Effector CD4-positive, alpha-beta T cell (primary cell): ENCODE results near the gene SRGAP1.

Experiments used
- DNase-seq: peaks from one replicate; pipeline ENCODE4 v3.0.0-alpha.2; 2020

SRGAP1 gene

GRCh38 chr12:63977441-63977840, 132.9 kb downstream of the SRGAP1 start:
- DNase-seq, result no peak

DNA sequence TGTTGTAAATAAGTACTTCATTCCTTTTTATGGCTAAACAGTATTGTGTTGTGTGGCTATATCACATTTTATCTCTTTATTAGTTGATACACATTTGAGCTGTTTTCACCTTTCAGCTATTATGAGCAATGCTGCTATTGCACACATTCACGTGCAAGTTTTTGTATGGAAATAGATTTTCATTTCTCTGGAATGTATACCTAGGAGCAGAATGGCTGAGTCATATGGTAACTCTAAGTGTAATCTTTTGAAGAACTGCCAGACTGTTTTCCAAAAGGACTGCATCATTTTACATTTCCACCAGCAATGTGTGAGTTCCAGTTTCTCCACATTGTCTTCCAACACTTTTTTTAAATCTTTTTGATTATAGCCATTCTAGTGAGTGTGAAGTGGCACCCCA, 134.0 kb downstream of the SRGAP1 start:
- no peak for DNase-seq

DNA sequence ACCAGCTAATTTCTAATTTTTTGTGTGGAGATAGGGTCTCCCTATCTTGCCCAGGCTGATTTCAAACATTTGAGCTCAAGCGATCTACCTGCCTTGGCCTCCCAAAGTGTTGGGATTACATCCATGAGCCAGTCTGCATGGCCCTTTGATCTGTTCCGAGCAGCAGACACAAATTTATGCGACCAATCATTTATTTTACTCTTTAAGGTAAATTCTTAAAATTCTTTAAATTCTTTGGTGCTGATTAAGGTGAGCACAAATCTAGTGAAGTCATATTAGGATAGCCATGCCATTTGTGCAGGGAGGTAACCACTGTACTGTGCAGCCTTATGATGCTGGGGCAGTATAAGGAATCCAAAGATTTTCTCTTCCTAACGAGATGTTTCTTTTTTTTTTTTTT, 135.7 kb downstream of the SRGAP1 start:
- no peak for DNase-seq

DNA sequence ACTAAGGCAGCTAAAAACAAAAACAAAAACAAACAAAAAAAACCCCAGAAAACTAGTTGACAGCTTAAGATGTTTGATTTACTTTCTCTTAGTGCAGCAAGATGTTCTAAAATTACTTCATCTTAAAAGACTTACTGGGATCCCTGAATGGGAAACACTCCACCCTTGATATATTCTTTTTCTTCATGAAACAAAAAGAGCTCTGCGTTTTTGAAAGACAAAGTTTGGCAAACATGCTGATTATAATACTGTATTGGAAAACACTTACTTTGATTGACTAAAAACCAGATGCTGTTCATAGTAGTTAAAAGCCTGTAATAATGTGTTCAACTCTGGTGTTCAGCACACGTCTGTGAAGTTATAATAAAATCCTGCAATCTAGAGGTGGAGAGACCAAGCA, 136.8 kb downstream of the SRGAP1 start:
- no peak for DNase-seq

DNA sequence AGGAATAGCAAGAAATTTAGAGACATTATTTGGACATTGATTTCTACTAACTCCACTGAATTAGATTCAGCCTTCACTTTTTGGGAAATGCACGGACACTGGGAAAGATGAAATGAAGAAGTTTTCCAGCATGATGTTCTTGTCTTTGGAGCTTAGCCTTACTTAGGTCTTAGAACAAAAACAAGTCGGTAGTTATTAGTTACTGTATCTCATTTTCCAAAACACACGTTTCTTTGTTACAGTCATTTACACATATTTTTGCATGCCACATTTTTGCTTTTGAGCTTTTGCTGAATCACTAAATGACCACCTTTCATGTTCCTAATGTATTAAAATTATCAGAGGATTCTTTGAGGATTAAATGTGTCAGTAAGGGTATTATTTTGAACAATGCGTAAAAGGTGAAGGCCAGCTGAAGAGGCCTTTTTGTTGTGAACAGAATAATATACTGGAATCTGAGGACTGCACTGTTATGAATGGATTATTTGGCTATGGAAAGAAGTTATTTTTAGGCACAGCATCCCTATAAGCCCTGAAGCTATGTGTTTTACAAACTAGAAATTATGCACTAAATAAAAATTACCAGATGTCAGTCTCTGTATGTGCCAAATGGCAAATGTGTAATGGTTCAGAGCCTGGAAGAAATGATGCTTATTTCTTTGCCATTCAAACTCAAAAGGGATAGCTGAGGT, 138.2 kb downstream of the SRGAP1 start:
- DNase-seq, result no peak

DNA sequence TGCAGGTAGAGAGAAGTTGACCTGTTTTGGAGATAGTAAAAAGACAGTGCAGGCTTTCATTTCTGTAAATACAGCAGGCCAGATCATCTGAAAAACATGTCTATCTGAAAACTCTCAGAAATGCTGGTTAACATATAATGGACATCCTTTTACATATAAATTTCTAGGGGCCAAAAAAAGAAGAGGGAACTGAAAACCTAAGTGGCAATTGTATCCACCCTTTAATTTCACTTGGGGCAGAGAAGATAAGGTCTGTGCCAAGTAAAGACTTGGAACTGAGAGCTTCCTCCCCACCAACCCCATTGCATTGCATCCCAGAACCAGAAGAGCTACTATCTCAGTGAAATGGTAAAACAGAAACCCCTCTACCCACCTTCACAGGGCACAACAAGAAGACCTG, 141.0 kb downstream of the SRGAP1 start:
- no peak for DNase-seq

DNA sequence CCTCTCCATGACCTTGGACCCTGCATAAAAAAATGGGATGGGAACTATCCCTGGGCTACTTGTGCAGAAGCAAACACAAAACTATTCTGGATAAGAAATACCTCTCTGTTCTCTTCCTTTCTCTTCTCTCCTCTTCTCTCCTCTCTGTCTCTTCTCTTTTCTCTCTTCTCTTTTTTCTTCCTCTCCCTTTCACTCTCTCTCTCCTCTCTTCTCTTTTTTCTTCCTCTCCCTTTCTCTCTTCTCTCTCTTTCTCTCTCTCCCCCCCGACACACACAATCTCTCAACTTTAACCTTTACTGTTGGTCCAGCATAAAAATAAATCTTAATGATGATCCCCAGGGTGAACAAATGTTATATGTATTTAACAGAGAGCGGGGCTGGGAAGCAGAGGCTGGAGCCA, 141.4 kb downstream of the SRGAP1 start:
- DNase-seq, result no peak

- DNase-seq, result no peak
Observed at GRCh38 chr12:63989301-63989845, 144.9 kb downstream of the SRGAP1 start.

DNA sequence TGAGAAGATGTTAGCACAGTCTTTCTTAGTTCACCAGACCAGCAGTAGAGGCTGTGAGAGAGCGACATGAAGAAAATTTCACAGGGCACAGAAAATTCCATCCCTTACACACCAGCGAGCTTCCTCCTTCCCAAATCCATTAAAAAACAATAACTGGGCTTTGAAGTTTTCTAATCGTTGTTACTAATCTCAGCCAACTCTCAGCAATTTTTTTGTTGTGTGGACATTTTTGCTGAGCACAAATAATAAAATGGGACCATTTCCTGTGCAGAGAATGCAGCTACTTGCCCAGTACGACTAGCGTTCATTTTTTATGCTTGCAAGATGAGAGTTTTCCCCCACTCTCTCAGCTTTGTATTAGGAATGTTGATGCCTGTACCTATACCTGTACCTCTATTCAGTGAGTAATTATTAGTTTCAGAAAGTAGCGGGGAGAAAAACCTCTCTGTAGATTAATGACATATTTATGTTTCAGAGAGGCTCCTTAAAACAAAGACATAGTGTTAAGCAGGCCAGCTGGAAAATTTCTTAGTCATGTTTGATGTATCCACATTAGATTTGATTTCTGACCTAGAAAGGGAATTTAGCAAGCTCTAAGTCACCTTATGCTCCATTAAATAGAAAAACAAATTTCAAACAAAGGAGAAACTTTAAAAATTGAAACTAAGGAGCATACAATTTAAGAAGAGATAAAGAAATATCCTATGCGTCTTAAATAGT, 146.5 kb downstream of the SRGAP1 start:
- DNase-seq, result no peak

GRCh38 chr12:63994704-63995103, 150.2 kb downstream of the SRGAP1 start:
- no peak for DNase-seq

GRCh38 chr12:63995512-63995911, 151.0 kb downstream of the SRGAP1 start:
- no peak for DNase-seq

DNA sequence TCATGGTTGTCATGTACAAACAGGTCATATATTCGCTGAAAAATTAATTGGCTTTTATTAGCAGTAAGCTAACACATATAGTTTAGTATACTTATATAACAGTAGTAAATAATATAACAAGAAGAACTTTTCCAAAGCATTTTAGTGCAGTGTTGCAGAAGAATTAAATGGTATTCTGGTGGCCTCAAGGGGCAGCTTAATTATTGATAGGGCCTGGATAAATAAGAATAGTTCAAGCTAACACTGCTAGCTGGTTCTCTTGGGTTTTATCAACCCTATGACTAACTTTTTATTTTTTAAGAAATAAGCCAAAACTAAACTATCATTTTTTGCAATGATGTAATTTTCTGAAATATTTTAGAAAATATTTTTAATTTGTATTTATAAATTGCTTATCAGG, 152.1 kb downstream of the SRGAP1 start:
- DNase-seq, result no peak

- no peak for DNase-seq
Observed at GRCh38 chr12:63997198-63997597, 152.7 kb downstream of the SRGAP1 start.

GRCh38 chr12:63998584-63998983, 154.1 kb downstream of the SRGAP1 start:
- DNase-seq, result no peak

DNA sequence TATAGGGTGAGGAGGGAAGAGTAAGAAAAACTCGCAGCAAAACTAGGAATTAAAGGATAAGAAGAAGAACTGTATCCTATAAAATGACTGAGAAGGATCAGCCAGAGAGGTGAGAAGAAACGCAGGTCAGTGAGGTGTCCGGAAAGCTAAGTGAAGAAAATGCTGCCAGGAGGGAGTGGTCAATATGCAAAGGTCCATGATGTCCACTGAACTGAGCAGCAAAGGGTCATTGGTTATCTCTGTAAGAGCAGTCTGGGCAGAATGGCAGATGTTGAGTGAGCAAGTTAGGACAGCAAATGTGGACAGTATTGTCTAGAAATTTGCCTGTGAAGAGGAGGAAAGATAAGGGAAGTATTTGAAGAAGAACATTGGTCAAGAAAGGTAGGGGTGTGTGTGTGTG, 155.4 kb downstream of the SRGAP1 start:
- no peak for DNase-seq

DNA sequence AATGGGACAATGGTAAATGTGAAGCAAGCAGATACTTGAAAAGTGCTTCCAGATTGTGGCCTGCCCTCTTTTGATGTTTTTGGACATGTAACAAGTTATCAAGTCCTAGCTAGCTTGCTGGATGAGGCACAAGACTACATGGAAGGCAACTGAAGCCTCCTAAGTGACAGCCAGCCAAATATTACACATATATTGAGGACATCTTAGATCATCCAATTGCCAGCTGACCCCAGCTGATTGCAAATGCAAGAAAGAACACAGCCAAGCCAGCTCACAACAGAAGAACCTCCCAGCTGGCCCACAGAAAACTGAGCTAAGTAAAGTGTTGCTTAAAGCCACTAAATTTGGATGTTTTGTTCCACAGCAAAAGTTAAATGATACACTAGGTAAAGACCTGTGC, 156.9 kb downstream of the SRGAP1 start:
- no peak for DNase-seq

DNA sequence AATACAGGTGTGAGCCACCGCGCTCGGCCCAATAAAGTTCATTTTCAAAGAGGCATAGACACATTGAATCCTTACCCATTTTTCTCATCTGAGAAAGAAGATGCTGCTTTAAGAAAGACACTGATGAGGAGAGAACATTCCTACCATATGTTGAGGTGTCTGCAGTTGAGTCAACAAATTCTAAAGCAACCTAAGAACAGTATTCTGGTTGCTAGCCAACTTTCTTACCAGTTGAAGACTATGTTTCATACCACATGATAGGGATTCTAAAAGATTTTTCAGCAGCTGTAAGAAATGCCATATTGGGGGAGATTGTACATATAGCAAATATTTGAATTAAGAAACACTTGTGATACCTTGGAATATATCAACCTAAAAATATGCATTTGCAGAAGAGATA, 160.1 kb downstream of the SRGAP1 start:
- DNase-seq, result no peak

- no peak for DNase-seq
Observed at GRCh38 chr12:64006211-64006825, 161.8 kb downstream of the SRGAP1 start.

DNA sequence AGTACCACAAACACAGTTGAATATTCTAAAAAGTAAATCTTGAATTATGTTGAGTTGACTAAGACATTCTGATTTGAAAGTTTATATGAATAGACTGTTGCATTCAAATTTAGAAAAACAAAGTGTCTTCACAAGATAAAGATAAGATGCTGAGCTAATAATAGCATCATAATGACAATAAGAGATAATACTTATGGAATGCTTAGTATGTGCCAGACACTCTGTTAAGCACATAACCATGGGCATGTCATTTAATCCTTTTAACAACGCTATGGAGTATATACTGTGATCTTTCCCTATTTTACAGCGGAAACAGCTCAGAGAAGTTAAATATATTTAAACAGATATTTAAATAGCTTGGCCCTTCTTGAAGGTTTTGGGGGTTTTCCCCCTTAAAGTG, 163.4 kb downstream of the SRGAP1 start:
- no peak for DNase-seq

DNA sequence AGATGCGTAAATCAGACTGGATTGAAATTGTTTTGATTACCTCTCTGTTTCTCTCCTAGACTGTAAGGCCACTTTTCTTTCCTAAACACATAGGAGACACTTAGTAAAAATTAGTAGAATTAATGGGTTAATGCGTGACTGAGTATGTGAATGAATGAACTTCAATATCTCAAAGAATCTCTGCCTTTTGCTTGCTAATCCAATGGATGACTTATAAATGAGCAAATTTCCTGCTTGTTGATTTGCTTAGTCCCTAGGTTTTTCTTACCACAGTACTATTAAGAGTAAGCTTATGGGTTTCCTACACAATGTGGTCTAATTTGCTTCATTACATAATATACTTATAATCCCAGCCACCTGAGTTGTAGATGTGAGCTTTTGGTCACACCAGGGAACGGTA, 164.1 kb downstream of the SRGAP1 start:
- no peak for DNase-seq

DNA sequence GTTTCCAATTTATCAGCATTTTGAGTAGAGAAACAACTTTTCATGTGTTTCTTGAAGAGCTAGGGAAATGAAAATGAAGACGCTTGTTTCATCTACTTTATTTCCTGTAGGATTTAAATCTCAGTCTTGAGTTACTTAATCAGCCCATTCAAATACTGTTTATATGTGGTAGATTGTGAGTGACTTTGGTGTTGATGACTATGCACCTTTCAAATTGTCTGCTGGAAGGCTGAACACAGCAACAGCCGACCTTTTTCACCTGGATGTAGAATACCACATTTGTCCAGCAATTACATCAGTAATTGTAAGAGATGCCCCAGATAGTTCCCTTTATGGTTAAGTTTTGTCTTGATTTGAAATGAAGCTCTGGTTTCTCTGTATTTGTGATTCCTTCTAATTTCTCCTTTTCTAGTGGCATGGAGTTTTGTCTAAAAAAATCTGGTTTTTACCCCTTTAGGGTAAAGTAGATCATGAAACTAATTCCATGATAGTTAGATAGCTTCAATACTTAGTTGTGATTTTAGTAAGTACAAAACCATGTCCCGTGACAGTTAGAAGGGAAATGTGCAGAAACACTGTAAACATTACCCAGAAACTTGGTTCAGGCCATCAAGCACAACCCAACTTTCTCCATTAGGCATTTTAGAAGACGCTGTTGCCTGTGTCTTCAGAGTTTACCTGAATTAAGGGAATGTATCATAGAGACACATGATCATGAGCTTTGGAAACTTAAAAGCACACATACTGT, 165.0 kb downstream of the SRGAP1 start:
- no peak for DNase-seq

DNA sequence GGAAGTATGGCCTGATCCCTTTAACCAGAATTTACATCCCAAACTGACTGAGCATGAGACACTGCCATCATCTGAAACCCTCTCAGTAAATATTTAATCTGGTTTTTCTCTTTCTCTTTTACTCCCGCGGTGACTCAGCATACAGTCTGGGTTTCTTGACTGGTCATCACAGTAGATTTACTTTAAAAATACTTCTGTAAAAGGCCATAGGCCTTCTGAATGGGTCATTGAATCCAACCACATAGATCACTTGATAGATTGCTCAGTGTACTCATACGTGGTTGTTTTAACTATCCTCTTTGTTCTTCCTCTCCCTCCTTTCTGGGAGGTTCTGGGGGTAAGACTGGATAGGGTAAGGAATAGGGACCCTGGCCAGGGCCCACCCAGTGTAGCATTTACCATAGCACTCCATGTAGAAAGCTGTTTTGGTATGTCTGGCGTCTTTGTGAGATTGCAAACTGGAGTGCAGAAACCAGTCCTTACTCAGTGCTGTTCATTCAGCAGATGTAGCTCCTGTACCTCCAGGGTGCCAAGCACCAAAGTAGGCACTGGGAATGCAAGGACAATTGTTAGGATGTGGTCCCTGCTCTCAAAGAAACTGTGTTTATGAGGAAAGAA, 165.7 kb downstream of the SRGAP1 start:
- DNase-seq, result no peak

GRCh38 chr12:64016521-64016920, 172.0 kb downstream of the SRGAP1 start:
- DNase-seq, result no peak
